ENCODE data around the gene CELSR3. TPM values are rescaled to one million over a fixed set of nuclear protein-coding genes. Genes with fewer than 3 reads are reported as not detected.

Gene CELSR3
- total and polyA plus RNA-seq, 4 donors, result 0.16 to 0.37 (median 0.26) TPM

DNA sequence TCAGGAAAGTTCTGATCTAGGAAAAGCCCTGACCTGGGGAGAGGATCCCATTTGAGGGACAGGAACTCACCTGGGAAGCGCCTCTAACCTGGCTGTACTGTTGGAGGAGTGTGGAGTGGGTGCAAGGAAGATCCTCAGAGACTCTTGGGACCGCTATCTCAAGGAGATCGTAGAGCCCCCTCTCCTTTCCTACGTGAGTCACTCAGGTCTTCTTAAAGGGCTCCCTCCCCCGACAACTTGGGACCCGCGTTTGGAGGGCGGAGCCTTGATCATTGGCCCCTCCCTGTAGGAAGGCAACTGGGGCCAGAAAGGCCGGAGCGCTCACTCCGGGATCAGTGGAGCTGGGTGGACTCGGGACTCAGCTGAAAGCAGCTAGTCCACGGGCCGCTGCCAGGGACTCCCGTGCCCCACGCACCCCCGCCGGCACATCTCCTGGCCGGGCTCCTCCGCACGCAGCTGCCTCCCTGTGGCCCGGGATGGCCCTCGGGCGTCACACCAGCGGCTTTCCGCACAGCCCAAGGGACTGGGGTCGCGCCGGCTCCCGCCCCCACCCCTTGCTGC is 27.9 kb downstream of the CELSR3 start:
- Histone ChIP-seq H3K36me3 (ENCODE audit: control insufficient read depth in 4 of 4, insufficient read depth in 3 of 4, low read depth in 1 of 4, low read length in 3 of 4) (peaks cover 0 to 12% (median 4%) of the 10 kb centered on the region in 4 donors), H3K27ac (ENCODE audit: low read depth in 1 of 2, low read length in 2 of 2) (peak overlapping the region; percentile 53 to 71), H3K4me3 (ENCODE audit: low read depth in 1 of 3, low read length in 3 of 3) (peak overlapping the region; percentile 65 to 84 (median 74)), H3K27me3 (ENCODE audit: control insufficient read depth in 4 of 4, insufficient read depth in 4 of 4, low read length in 3 of 4) (no peaks in the 10 kb centered on the region), H3K9me3 (ENCODE audit: control insufficient read depth in 4 of 4, low read length in 3 of 4) (no peaks in the 10 kb centered on the region), H3K4me1 (ENCODE audit: control insufficient read depth in 4 of 4, insufficient read depth in 4 of 4, low read length in 3 of 4) (peaks cover 5 to 28% (median 16%) of the 10 kb centered on the region in 4 donors), H3K9ac (ENCODE audit: low read depth in 1 of 2, low read length in 2 of 2) (peak overlapping the region; percentile 42 to 70)
- peak; percentile 57 for DNase-seq (ENCODE audit: low spot score)
- 4% methylated on average over 30 of the region's 30 CpGs for WGBS
- TF ChIP-seq ATF3 (IDR thresholded peaks at IDR 0.05), result no peak
- no peak for TF ChIP-seq GABPA (IDR thresholded peaks at IDR 0.05 in 1 of 2, conservative IDR thresholded peaks at IDR 0.05 in 1 of 2)
- no peak for TF ChIP-seq YY1 (IDR thresholded peaks at IDR 0.05)
- no peak for TF ChIP-seq FOXA2 (IDR thresholded peaks at IDR 0.05)
- TF ChIP-seq HNF4A (conservative IDR thresholded peaks at IDR 0.05), result no peak
- TF ChIP-seq MAX (IDR thresholded peaks at IDR 0.05), result no peak
- TF ChIP-seq, protein P1, sequence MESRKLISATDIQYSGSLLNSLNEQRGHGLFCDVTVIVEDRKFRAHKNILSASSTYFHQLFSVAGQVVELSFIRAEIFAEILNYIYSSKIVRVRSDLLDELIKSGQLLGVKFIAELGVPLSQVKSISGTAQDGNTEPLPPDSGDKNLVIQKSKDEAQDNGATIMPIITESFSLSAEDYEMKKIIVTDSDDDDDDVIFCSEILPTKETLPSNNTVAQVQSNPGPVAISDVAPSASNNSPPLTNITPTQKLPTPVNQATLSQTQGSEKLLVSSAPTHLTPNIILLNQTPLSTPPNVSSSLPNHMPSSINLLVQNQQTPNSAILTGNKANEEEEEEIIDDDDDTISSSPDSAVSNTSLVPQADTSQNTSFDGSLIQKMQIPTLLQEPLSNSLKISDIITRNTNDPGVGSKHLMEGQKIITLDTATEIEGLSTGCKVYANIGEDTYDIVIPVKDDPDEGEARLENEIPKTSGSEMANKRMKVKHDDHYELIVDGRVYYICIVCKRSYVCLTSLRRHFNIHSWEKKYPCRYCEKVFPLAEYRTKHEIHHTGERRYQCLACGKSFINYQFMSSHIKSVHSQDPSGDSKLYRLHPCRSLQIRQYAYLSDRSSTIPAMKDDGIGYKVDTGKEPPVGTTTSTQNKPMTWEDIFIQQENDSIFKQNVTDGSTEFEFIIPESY (IDR thresholded peaks at IDR 0.05), result no peak
- TF ChIP-seq NR2F2 (IDR thresholded peaks at IDR 0.05), result no peak
- no peak for TF ChIP-seq EGR1 (IDR thresholded peaks at IDR 0.05; ENCODE audit: low read depth in 2 of 2)
- TF ChIP-seq HNF4G (IDR thresholded peaks at IDR 0.05), result no peak
- no peak for TF ChIP-seq JUND (IDR thresholded peaks at IDR 0.05)
- TF ChIP-seq SP1 (IDR thresholded peaks at IDR 0.05), result no peak
- TF ChIP-seq TAF1 (conservative IDR thresholded peaks at IDR 0.05), result no peak

- H3K27me3 ChIP-seq (ENCODE audit: control insufficient read depth in 4 of 4, insufficient read depth in 4 of 4, low read length in 3 of 4), result no peaks in the 10 kb centered on the region
- 93% methylated on average over 2 of the region's 2 CpGs for WGBS
- H3K4me1 ChIP-seq (ENCODE audit: control insufficient read depth in 4 of 4, insufficient read depth in 4 of 4, low read length in 3 of 4), result peaks cover 5 to 28% (median 16%) of the 10 kb centered on the region in 4 donors
- H3K36me3 ChIP-seq (ENCODE audit: control insufficient read depth in 4 of 4, insufficient read depth in 3 of 4, low read depth in 1 of 4, low read length in 3 of 4), result peaks cover 0 to 16% (median 4%) of the 10 kb centered on the region in 4 donors
- H3K27ac ChIP-seq (ENCODE audit: low read depth in 1 of 2, low read length in 2 of 2), result no peak overlapping the region
- peak overlapping the region in 1 of 2 donors; percentile 37 for H3K9ac ChIP-seq (ENCODE audit: low read depth in 1 of 2, low read length in 2 of 2)
- TF ChIP-seq RAD21 (IDR thresholded peaks at IDR 0.05) (no peak), NR2F2 (IDR thresholded peaks at IDR 0.05) (no peak), GABPA (IDR thresholded peaks at IDR 0.05 in 1 of 2, conservative IDR thresholded peaks at IDR 0.05 in 1 of 2) (no peak), FOXA2 (IDR thresholded peaks at IDR 0.05) (no peak), ATF3 (IDR thresholded peaks at IDR 0.05) (no peak), YY1 (IDR thresholded peaks at IDR 0.05) (no peak), TAF1 (conservative IDR thresholded peaks at IDR 0.05) (no peak)
- no peak overlapping the region for H3K4me3 ChIP-seq (ENCODE audit: low read depth in 1 of 3, low read length in 3 of 3)
- DNase-seq (ENCODE audit: low spot score), result no peak
- no peaks in the 10 kb centered on the region for H3K9me3 ChIP-seq (ENCODE audit: control insufficient read depth in 4 of 4, low read length in 3 of 4)
These were observed 28.9 kb downstream of the CELSR3 start for GRCh38 chr3:48633743-48634142.

DNA sequence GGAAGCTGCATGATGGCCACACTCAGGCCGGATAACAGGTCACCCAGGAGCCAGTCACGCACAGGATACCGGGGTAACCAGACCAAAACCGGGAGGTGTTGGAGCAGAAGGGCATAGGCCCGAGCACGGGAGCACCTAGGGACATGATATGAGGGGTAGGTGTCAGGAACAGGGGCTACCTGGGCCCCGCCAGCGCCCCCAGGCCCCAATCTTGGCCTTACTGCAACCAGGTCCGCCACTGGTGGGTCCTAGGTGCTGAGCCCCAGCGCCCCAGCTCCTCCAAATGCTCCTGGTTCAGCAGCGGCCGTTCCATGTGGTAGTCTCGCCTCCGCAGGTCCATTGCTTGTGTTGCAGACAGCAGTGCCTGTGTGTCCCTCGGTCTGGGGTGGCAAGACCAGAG is 29.4 kb downstream of the CELSR3 start:
- no peak overlapping the region for H3K27ac ChIP-seq (ENCODE audit: low read depth in 1 of 2, low read length in 2 of 2)
- H3K27me3 ChIP-seq (ENCODE audit: control insufficient read depth in 4 of 4, insufficient read depth in 4 of 4, low read length in 3 of 4), result no peaks in the 10 kb centered on the region
- H3K9me3 ChIP-seq (ENCODE audit: control insufficient read depth in 4 of 4, low read length in 3 of 4), result no peaks in the 10 kb centered on the region
- no peak overlapping the region for H3K9ac ChIP-seq (ENCODE audit: low read depth in 1 of 2, low read length in 2 of 2)
- 96% methylated on average over 15 of the region's 15 CpGs for WGBS
- H3K4me1 ChIP-seq (ENCODE audit: control insufficient read depth in 4 of 4, insufficient read depth in 4 of 4, low read length in 3 of 4), result peaks cover 5 to 28% (median 16%) of the 10 kb centered on the region in 4 donors
- DNase-seq (ENCODE audit: low spot score), result no peak
- no peak for TF ChIP-seq EGR1 (IDR thresholded peaks at IDR 0.05; ENCODE audit: low read depth in 2 of 2)
- H3K36me3 ChIP-seq (ENCODE audit: control insufficient read depth in 4 of 4, insufficient read depth in 3 of 4, low read depth in 1 of 4, low read length in 3 of 4), result peaks cover 0 to 20% (median 4%) of the 10 kb centered on the region in 4 donors
- no peak overlapping the region for H3K4me3 ChIP-seq (ENCODE audit: low read depth in 1 of 3, low read length in 3 of 3)
